HepG2 (cell line): ENCODE data around the gene CYP20A1. TPM values are rescaled to one million over a fixed set of nuclear protein-coding genes. Genes with fewer than 3 reads are reported as not detected.

Source experiments
- BRD4 ChIP-seq: sonication (generic); formaldehyde crosslinking; IDR thresholded peaks from 2 replicates; pipeline ENCODE4 v1.4.0; 2020; ENCODE audit warnings: missing genetic modification reagents
- CREB1 ChIP-seq, 2 experiments: fragments of 450-650 bp in 1 of 2; IDR thresholded peaks; 2 replicates each; pipeline ENCODE4 v1.6.1; 2016 to 2017; ENCODE audit warnings: control low read depth in 1 of 2, mild to moderate bottlenecking in 1 of 2, missing compliant biosample characterization in 1 of 2, missing genetic modification characterization in 1 of 2
- JUNB ChIP-seq: sonication (generic); formaldehyde crosslinking; IDR thresholded peaks from 2 replicates; pipeline ENCODE4 v1.8.0; 2022; ENCODE audit warnings: missing genetic modification reagents, mild to moderate bottlenecking, borderline replicate concordance
- KLF6 ChIP-seq: IDR thresholded peaks from 2 replicates; pipeline ENCODE4 v1.8.0; 2016; ENCODE audit warnings: missing biosample characterization, missing genetic modification reagents
- LCORL ChIP-seq, 2 experiments: fragments of 450-650 bp in 1 of 2; sonication (generic) in 1 of 2; formaldehyde crosslinking in 1 of 2; IDR thresholded peaks; 2 replicates each; pipeline versions ENCODE4 v1.5.0 to v1.6.1; 2017 to 2020; ENCODE audit warnings: antibody characterized with exemption in 1 of 2, missing genetic modification reagents in 1 of 2
- RNF2 ChIP-seq: fragments of 450-650 bp; conservative IDR thresholded peaks from 2 replicates; pipeline ENCODE4 v1.6.1; 2016; ENCODE audit warnings: low read depth
- SUZ12 ChIP-seq: fragments of 150-350 bp; IDR thresholded peaks from 2 replicates; pipeline ENCODE4 v1.6.1; 2014; ENCODE audit warnings: low read depth, low read length
- ZFP62 ChIP-seq: sonication (generic); formaldehyde crosslinking; IDR thresholded peaks from 2 replicates; pipeline ENCODE4 v1.4.0; 2020; ENCODE audit warnings: missing genetic modification reagents
- ZNF121 ChIP-seq: sonication (generic); formaldehyde crosslinking; IDR thresholded peaks from 2 replicates; pipeline ENCODE4 v1.5.0; 2020; ENCODE audit warnings: mild to moderate bottlenecking, missing genetic modification reagents
- ZNF773 ChIP-seq: sonication (generic); formaldehyde crosslinking; IDR thresholded peaks from 2 replicates; pipeline ENCODE4 v1.4.0; 2020; ENCODE audit warnings: missing genetic modification reagents, borderline replicate concordance
- ZNF83 ChIP-seq: sonication (generic); formaldehyde crosslinking; IDR thresholded peaks from 2 replicates; pipeline ENCODE4 v1.4.0; 2020; ENCODE audit warnings: missing genetic modification reagents, mild to moderate bottlenecking, borderline replicate concordance
- polyA plus RNA-seq, 8 experiments: library from polyadenylated mRNA; depleted of rRNA in 3 of 8; stranded (reverse) in 7 of 8; unstranded in 1 of 8; fragments of >200 nt; fragmentation: Illumina TruSeq in 4 of 8; extraction: Trizol in 4 of 8; gene quantifications; 2 replicates each; pipeline versions ENCODE4 v1.2.1 to v1.2.3, GENCODE V29; 2011 to 2016; ENCODE audit warnings: low read depth in 4 of 8, missing spikeins in 1 of 8, mixed read lengths in 1 of 8; ENCODE audit not compliant: insufficient read depth in 1 of 8
- total RNA-seq, 5 experiments: library from RNA; depleted of rRNA; stranded (reverse); fragments of >200 nt; fragmentation: Illumina TruSeq; extraction: Trizol; gene quantifications; 2 replicates each; pipeline ENCODE4 v1.2.3, GENCODE V29; 2016; ENCODE audit warnings: low read depth in 1 of 5
- TF ChIP-seq, protein P1 (sequence below): IDR thresholded peaks from 2 replicates; pipeline ENCODE4 v1.6.1; 2012; ENCODE audit warnings: low read length, improper control_type of control experiment
- TF ChIP-seq, protein P2 (sequence below): sonication (generic); formaldehyde crosslinking; IDR thresholded peaks from 2 replicates; pipeline ENCODE4 v1.4.0; 2020; ENCODE audit warnings: mild to moderate bottlenecking, missing genetic modification reagents
- TF ChIP-seq, protein P3 (sequence below): sonication (generic); formaldehyde crosslinking; IDR thresholded peaks from 2 replicates; pipeline ENCODE4 v1.5.0; 2020; ENCODE audit warnings: missing genetic modification reagents

The CYP20A1 gene
- total and polyA plus RNA-seq, 2 of the 13 experiments (the other 11 are each of a cell fraction or from before 2014, with no cell fraction given) = 9.6 to 35.3 TPM

DNA sequence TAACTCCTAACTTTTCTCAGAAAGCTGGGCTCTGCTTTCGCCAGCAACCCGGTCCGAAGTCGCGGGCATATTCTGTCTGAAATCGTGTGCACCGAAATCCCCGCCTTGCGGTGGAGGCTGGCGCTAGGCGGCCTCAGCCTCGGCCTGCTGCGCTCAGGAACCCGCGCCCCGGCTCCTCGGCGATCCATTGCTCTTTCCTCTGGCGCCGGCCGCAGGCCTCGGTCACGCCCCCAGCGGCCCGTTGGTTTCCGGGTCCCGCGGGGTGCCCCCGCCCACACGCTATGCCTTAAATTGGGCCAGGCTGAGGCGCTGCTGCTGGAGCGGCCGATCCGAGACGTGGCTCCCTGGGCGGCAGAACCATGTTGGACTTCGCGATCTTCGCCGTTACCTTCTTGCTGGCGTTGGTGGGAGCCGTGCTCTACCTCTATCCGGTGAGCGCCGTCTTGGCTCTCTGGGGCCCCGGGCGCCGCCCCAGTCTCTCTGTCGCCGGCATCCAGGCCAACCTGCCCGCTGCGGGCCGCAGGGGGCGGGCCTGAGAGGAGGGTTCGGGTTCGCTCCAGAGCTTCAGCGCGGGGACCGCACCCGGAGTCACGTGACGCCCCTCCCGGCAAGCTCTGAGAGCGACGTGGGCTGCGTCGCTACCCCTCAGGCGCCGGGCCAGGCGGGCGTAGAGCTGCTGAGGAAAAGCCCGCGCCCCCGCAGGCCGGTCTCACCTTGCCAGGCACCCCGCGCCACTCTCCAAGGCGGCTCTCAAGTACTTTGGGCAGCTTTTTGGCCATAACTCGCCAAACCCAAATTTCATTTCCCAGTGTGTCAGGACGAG lies at the start of gene CYP20A1 (continued):
- TF ChIP-seq, protein P1, sequence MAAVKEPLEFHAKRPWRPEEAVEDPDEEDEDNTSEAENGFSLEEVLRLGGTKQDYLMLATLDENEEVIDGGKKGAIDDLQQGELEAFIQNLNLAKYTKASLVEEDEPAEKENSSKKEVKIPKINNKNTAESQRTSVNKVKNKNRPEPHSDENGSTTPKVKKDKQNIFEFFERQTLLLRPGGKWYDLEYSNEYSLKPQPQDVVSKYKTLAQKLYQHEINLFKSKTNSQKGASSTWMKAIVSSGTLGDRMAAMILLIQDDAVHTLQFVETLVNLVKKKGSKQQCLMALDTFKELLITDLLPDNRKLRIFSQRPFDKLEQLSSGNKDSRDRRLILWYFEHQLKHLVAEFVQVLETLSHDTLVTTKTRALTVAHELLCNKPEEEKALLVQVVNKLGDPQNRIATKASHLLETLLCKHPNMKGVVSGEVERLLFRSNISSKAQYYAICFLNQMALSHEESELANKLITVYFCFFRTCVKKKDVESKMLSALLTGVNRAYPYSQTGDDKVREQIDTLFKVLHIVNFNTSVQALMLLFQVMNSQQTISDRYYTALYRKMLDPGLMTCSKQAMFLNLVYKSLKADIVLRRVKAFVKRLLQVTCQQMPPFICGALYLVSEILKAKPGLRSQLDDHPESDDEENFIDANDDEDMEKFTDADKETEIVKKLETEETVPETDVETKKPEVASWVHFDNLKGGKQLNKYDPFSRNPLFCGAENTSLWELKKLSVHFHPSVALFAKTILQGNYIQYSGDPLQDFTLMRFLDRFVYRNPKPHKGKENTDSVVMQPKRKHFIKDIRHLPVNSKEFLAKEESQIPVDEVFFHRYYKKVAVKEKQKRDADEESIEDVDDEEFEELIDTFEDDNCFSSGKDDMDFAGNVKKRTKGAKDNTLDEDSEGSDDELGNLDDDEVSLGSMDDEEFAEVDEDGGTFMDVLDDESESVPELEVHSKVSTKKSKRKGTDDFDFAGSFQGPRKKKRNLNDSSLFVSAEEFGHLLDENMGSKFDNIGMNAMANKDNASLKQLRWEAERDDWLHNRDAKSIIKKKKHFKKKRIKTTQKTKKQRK = no peak
- TF ChIP-seq ZNF121 (CRISPR knock-in tag) (peak; percentile 20; the same call in 1 of the 2 replicates), SUZ12 (no peak), ZNF773 (CRISPR knock-in tag) (peak; percentile 59; the same call in 1 of the 2 replicates), LCORL (IDR thresholded peaks at IDR 0.05) (peak; percentile 90), LCORL (CRISPR knock-in tag; IDR thresholded peaks at IDR 0.05) (peak; percentile 96), BRD4 (peak; percentile 94), CREB1 (IDR thresholded peaks at IDR 0.05) (peak; percentile 33), CREB1 (CRISPR knock-in tag; IDR thresholded peaks at IDR 0.05) (peak; percentile 76), JUNB (CRISPR knock-in tag) (no peak), ZFP62 (no peak), KLF6 (peak; percentile 93), ZNF83 (no peak), RNF2 (peak; percentile 60; the same call in 1 of the 2 replicates)
- TF ChIP-seq, protein P2, sequence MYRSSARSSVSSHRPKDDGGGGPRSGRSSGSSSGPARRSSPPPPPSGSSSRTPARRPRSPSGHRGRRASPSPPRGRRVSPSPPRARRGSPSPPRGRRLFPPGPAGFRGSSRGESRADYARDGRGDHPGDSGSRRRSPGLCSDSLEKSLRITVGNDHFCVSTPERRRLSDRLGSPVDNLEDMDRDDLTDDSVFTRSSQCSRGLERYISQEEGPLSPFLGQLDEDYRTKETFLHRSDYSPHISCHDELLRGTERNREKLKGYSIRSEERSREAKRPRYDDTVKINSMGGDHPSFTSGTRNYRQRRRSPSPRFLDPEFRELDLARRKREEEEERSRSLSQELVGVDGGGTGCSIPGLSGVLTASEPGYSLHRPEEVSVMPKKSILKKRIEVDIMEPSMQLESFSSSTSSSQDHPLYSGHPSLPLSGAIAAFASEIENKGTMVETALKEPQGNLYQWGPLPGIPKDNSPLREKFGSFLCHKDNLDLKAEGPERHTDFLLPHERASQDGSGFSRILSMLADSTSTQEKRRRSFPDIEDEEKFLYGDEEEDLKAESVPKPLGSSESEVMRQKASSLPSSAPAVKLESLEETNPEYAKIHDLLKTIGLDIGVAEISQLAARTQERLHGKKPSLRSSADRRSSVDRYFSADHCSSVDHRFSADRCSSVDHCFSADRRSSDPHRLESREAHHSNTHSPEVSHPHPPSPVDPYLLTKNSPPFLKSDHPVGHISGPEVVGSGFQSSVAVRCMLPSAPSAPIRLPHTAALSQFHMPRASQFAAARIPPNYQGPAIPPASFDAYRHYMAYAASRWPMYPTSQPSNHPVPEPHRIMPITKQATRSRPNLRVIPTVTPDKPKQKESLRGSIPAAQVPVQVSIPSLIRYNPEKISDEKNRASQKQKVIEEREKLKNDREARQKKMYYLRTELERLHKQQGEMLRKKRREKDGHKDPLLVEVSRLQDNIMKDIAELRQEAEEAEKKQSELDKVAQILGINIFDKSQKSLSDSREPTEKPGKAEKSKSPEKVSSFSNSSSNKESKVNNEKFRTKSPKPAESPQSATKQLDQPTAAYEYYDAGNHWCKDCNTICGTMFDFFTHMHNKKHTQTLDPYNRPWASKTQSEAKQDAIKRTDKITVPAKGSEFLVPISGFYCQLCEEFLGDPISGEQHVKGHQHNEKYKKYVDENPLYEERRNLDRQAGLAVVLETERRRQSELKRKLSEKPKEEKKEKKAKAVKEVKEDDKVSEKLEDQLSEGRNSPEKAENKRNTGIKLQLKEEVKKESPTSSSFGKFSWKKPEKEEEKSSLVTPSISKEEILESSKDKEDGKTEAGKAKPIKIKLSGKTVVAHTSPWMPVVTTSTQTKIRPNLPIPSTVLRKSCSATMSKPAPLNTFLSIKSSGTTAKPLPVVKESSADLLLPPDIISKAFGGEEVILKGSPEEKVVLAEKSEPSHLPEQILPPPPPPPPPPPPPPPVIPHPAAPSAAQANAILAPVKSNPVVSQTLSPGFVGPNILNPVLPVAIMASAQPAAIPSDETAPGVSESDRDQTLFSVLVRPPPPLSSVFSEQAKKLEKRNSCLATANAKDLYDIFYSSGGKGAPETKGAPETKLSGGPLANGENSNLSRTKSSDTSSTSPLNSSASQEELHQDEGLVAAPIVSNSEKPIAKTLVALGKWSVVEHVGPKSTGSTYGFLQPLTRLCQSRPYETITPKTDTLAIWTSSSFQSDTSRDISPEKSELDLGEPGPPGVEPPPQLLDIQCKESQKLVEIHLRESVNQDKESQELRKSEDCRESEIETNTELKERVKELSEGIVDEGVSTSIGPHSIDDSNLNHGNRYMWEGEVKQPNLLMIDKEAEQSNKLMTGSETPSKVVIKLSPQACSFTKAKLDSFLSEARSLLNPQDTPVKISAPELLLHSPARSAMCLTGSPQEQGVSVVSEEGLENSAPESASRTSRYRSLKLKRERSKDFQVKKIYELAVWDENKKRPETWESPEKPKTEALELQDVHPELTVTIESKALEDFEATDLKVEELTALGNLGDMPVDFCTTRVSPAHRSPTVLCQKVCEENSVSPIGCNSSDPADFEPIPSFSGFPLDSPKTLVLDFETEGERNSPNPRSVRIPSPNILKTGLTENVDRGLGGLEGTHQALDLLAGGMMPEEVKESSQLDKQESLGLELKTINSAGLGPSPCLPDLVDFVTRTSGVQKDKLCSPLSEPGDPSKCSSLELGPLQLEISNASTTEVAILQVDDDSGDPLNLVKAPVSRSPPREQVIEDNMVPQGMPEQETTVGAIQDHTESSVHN (CRISPR knock-in tag) = no peak
- TF ChIP-seq, protein P3, sequence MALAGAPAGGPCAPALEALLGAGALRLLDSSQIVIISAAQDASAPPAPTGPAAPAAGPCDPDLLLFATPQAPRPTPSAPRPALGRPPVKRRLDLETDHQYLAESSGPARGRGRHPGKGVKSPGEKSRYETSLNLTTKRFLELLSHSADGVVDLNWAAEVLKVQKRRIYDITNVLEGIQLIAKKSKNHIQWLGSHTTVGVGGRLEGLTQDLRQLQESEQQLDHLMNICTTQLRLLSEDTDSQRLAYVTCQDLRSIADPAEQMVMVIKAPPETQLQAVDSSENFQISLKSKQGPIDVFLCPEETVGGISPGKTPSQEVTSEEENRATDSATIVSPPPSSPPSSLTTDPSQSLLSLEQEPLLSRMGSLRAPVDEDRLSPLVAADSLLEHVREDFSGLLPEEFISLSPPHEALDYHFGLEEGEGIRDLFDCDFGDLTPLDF (CRISPR knock-in tag) = peak; percentile 94
